Retinal pigment epithelial cell (primary cell): ENCODE measurements around the gene SLC25A38.

Experiments
- DNase-seq: peaks from one replicate; pipeline ENCODE4 v3.0.0-alpha.2; 2010; ENCODE audit warnings: low read depth
- H3K4me3 ChIP-seq: 2 replicates; pipeline ENCODE4 v1.5.1; 2011; ENCODE audit warnings: mild to moderate bottlenecking, low read length, control low read depth, moderate library complexity
- TF ChIP-seq, protein P1 (sequence below): conservative IDR thresholded peaks from 2 replicates; pipeline ENCODE4 v1.5.1; 2011; ENCODE audit warnings: low read depth, low read length, control low read depth, inconsistent platforms

SLC25A38 gene, protein sequence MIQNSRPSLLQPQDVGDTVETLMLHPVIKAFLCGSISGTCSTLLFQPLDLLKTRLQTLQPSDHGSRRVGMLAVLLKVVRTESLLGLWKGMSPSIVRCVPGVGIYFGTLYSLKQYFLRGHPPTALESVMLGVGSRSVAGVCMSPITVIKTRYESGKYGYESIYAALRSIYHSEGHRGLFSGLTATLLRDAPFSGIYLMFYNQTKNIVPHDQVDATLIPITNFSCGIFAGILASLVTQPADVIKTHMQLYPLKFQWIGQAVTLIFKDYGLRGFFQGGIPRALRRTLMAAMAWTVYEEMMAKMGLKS

GRCh38 chr3:39383045-39383880, at the start of gene SLC25A38:
Gene SLC25A38, plus strand, starts transcription at chr3:39383370. Its CDS starts 355 bp downstream, at chr3:39383725.
- TF ChIP-seq, protein P1, sequence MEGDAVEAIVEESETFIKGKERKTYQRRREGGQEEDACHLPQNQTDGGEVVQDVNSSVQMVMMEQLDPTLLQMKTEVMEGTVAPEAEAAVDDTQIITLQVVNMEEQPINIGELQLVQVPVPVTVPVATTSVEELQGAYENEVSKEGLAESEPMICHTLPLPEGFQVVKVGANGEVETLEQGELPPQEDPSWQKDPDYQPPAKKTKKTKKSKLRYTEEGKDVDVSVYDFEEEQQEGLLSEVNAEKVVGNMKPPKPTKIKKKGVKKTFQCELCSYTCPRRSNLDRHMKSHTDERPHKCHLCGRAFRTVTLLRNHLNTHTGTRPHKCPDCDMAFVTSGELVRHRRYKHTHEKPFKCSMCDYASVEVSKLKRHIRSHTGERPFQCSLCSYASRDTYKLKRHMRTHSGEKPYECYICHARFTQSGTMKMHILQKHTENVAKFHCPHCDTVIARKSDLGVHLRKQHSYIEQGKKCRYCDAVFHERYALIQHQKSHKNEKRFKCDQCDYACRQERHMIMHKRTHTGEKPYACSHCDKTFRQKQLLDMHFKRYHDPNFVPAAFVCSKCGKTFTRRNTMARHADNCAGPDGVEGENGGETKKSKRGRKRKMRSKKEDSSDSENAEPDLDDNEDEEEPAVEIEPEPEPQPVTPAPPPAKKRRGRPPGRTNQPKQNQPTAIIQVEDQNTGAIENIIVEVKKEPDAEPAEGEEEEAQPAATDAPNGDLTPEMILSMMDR = peak; percentile 35
- peak; percentile 64 for DNase-seq
- peak within 1 kb of the TSS; percentile 80 for H3K4me3 ChIP-seq

DNA sequence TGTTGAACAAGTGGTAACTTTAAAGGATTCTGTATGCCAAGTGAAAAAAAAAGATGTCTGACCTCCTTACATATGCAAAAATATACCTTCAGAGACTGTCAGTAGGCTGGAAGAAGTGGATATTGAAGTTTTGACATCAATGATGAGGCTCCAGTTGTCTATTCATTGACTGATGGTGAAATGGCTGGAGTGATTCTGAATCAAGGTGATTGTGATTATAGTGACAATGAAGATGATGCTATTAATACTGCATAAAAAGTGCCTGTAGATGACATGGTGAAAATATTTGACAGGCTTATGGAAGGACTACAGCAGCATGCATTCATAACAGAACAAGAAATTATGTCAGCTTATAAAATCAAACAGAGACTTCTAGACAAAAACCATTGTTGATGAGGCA, 49.6 kb upstream of the SLC25A38 start:
- DNase-seq = no peak

DNA sequence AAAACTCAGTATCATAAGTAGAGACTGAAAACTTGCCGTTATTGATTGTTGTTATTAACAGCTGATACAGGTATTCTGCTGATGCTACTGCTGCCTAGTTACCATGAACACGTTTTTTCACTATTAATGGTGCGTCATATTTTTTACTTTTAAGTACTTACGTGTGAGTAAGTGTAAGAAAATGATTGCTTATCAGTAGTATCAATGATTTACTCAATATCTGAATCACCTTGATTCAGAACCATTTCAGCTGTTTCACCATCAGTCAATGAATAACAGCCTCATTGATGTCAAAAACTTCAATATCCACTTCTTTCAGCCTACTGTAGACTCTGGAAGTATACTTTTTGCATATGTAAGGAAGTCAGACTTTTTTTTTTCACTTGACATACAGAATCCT, 49.0 kb upstream of the SLC25A38 start:
- DNase-seq = no peak
- TF ChIP-seq, protein P1 = no peak
- no peak overlapping the region for H3K4me3 ChIP-seq

More for the DNA sequence above, 49.6 kb upstream of the SLC25A38 start:
- H3K4me3 ChIP-seq = no peak overlapping the region
- TF ChIP-seq, protein P1 = no peak

GRCh38 chr3:39338201-39338600, 45.0 kb upstream of the SLC25A38 start:
- DNase-seq = no peak
- H3K4me3 ChIP-seq = no peak overlapping the region
- TF ChIP-seq, protein P1 = no peak

GRCh38 chr3:39339086-39339485, 44.1 kb upstream of the SLC25A38 start:
- H3K4me3 ChIP-seq = no peak overlapping the region
- TF ChIP-seq, protein P1 = no peak
- no peak for DNase-seq

DNA sequence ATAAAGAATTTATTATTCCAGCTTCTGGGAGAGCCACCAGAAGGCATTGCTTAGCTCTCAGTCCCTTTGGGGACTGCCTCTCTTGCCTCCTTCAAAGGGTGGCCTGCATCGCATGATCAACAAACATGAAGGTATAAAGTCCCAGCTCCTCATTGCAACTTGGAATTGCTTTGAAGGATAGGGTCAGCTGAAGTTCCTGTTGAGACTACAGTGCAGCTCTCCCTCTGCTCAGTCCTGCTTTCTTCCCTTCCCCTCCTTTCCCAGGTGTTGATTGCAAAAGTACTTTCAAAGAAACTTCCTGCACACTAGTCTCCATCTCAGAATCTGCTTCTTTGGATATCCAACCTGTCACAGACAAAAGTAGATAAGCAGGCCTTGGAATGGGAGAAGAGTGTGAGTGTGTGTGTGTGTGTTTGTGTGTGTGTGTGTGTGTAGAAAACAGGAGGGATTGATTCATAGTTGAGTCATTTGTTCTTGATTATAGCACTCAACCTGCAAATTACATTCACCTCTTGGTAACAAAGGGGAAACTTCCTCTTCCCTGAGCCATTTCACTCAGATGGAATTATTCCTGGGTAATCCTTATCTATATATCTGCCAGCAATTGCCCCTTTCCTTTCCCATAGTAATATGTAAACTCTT, 40.0 kb upstream of the SLC25A38 start:
- DNase-seq = no peak
- TF ChIP-seq, protein P1 = no peak
- no peak overlapping the region for H3K4me3 ChIP-seq
